SU-DHL-6 (cell line): ENCODE data around the gene HORMAD1.
"Not testable (repeated sequence)": the region's sequence is repeated elsewhere in the genome, so short reads cannot be mapped to it uniquely, and the experiment has no call there.

Source experiments
- H2AFZ ChIP-seq: fragments of 200-600 bp; sonication (generic); 2 replicates; pipeline ENCODE4 v1.6.1; 2014; ENCODE audit warnings: low read depth, mild to moderate bottlenecking, moderate library complexity, mixed read lengths, antibody characterized with exemption, low read length; ENCODE audit not compliant: severe bottlenecking
- H3F3A ChIP-seq: fragments of 200-600 bp; shearing (Covaris generic); 2 replicates; pipeline ENCODE4 v1.6.0; 2016; ENCODE audit warnings: antibody characterized with exemption, mild to moderate bottlenecking; ENCODE audit not compliant: insufficient read depth
- H3K27ac ChIP-seq: fragments of 200-600 bp; sonication (generic); 2 replicates; pipeline ENCODE4 v1.5.1; 2016; ENCODE audit warnings: low read depth, mild to moderate bottlenecking, low read length, moderate library complexity, mixed read lengths
- H3K27me3 ChIP-seq: fragments of 200-600 bp; sonication (generic), shearing (Covaris generic); 2 replicates; pipeline ENCODE4 v1.6.0; 2014; ENCODE audit warnings: mild to moderate bottlenecking, low read length
- H3K36me3 ChIP-seq: fragments of 200-600 bp; sonication (generic); 2 replicates; pipeline ENCODE4 v1.6.1; 2014; ENCODE audit warnings: mild to moderate bottlenecking, low read length, mixed read lengths
- H3K4me2 ChIP-seq: fragments of 300-600, 200-600 bp; shearing (Covaris generic), sonication (generic); 2 replicates; pipeline ENCODE4 v1.6.0; 2014; ENCODE audit warnings: low read length, low read depth, mild to moderate bottlenecking; ENCODE audit not compliant: poor library complexity, severe bottlenecking
- H3K4me3 ChIP-seq: fragments of 200-600 bp; sonication (generic); 2 replicates; pipeline ENCODE4 v1.5.1; 2014; ENCODE audit warnings: antibody characterized with exemption, low read length, mild to moderate bottlenecking, mixed read lengths; ENCODE audit not compliant: insufficient read depth, poor library complexity, severe bottlenecking
- H3K79me2 ChIP-seq: fragments of 200-600 bp; sonication (generic); 2 replicates; pipeline ENCODE4 v1.6.1; 2014; ENCODE audit warnings: mild to moderate bottlenecking, low read length, moderate library complexity; ENCODE audit not compliant: insufficient read depth
- H3K9ac ChIP-seq: fragments of 200-600 bp; sonication (generic); 2 replicates; pipeline ENCODE4 v1.7.0; 2014; ENCODE audit warnings: mild to moderate bottlenecking, low read length
- H3K9me2 ChIP-seq: fragments of 200-600 bp; sonication (generic); replicated peaks from 2 replicates; pipeline ENCODE4 v1.6.1; 2014; ENCODE audit warnings: low read length; ENCODE audit not compliant: insufficient read depth
- H3K9me3 ChIP-seq: fragments of 200-600 bp; sonication (generic); 2 replicates; pipeline ENCODE4 v1.6.1; 2014; ENCODE audit warnings: low read length, mixed read lengths; ENCODE audit not compliant: insufficient read depth
- H4K20me1 ChIP-seq: fragments of 200-600 bp; sonication (generic); 2 replicates; pipeline ENCODE4 v1.6.1; 2014; ENCODE audit warnings: low read depth, mild to moderate bottlenecking, antibody characterized with exemption, low read length, moderate library complexity, mixed read lengths
- EZH2phosphoT487 ChIP-seq: fragments of 200-600 bp; sonication (generic), shearing (Covaris generic); conservative IDR thresholded peaks from 2 replicates; pipeline ENCODE4 v1.6.1; 2018; ENCODE audit warnings: mild to moderate bottlenecking, antibody characterized with exemption, low read length, moderate library complexity, mixed read lengths
- TF ChIP-seq, protein P1 (sequence below): fragments of 200-600 bp; sonication (generic); IDR thresholded peaks from one replicate; pipeline ENCODE4 v1.5.1; 2017; ENCODE audit warnings: antibody characterized with exemption, mild to moderate bottlenecking, low read length, moderate library complexity; ENCODE audit not compliant: insufficient read depth, poor library complexity, severe bottlenecking

Gene HORMAD1

DNA sequence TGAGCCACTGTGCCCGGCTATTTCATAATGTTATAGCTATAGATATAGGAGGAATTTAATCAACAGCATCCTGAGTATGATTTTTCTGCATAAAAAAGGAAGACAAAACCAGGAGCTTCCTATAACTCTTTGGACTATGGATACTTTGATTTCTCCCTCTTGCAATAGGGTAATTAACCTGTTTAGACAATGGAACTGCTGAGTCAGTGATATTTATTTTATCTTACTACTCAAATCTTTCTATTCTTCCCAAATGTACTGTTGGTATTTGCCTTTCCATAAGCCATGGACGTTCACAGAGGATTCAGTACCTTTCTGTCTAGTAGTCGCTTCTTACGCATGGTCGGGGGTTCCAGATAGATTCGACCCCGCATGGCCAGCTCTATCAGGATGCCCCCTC, 57.4 kb downstream of the HORMAD1 start:
- H3K9me2 ChIP-seq, result no peaks in the 10 kb centered on the region
- H3K9ac ChIP-seq, result no peak overlapping the region
- no peaks in the 10 kb centered on the region; the same call in 1 of the 2 replicates for H3F3A ChIP-seq
- H3K9me3 ChIP-seq, result no peaks in the 10 kb centered on the region
- no peak overlapping the region for H3K4me2 ChIP-seq
- H3K4me3 ChIP-seq, result no peak overlapping the region
- H3K27ac ChIP-seq, result no peak overlapping the region
- H2AFZ ChIP-seq, result no peak overlapping the region
- TF ChIP-seq, protein P1, sequence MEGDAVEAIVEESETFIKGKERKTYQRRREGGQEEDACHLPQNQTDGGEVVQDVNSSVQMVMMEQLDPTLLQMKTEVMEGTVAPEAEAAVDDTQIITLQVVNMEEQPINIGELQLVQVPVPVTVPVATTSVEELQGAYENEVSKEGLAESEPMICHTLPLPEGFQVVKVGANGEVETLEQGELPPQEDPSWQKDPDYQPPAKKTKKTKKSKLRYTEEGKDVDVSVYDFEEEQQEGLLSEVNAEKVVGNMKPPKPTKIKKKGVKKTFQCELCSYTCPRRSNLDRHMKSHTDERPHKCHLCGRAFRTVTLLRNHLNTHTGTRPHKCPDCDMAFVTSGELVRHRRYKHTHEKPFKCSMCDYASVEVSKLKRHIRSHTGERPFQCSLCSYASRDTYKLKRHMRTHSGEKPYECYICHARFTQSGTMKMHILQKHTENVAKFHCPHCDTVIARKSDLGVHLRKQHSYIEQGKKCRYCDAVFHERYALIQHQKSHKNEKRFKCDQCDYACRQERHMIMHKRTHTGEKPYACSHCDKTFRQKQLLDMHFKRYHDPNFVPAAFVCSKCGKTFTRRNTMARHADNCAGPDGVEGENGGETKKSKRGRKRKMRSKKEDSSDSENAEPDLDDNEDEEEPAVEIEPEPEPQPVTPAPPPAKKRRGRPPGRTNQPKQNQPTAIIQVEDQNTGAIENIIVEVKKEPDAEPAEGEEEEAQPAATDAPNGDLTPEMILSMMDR, result no peak
- TF ChIP-seq EZH2phosphoT487, result no peak
- H4K20me1 ChIP-seq, result no peaks in the 10 kb centered on the region
- H3K79me2 ChIP-seq, result no peaks in the 10 kb centered on the region
- no peaks in the 10 kb centered on the region for H3K27me3 ChIP-seq
- peaks cover 21% of the 10 kb centered on the region; the same call in 1 of the 2 replicates for H3K36me3 ChIP-seq

DNA sequence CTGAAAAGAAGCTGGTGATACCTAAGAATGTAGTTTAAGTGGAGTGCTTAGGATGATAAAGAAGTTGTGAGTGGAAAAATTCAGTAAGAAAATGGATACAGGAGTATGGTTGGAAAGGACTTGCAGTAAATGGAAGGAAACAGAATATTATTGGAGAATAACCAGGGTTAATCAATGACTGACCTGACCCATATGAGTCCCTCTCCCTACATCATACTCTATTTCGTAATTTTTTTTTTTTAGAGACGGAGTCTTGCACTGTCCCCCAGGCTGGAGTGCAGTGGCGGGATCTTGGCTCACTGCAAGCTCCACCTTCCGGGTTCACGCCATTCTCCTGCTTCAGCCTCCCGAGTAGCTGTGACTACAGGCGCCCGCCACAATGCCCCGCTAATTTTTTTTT, 57.9 kb downstream of the HORMAD1 start:
- no peaks in the 10 kb centered on the region for H4K20me1 ChIP-seq
- H3K4me2 ChIP-seq, result no peak overlapping the region
- TF ChIP-seq, protein P1, result no peak
- no peak for TF ChIP-seq EZH2phosphoT487
- H2AFZ ChIP-seq, result no peak overlapping the region
- H3F3A ChIP-seq, result no peaks in the 10 kb centered on the region; the same call in 1 of the 2 replicates
- H3K27me3 ChIP-seq, result no peaks in the 10 kb centered on the region
- no peaks in the 10 kb centered on the region for H3K79me2 ChIP-seq
- H3K9me2 ChIP-seq, result no peaks in the 10 kb centered on the region
- no peak overlapping the region for H3K27ac ChIP-seq
- H3K36me3 ChIP-seq, result peaks cover 21% of the 10 kb centered on the region; the same call in 1 of the 2 replicates
- no peak overlapping the region for H3K9ac ChIP-seq
- no peaks in the 10 kb centered on the region for H3K9me3 ChIP-seq
- H3K4me3 ChIP-seq, result no peak overlapping the region

DNA sequence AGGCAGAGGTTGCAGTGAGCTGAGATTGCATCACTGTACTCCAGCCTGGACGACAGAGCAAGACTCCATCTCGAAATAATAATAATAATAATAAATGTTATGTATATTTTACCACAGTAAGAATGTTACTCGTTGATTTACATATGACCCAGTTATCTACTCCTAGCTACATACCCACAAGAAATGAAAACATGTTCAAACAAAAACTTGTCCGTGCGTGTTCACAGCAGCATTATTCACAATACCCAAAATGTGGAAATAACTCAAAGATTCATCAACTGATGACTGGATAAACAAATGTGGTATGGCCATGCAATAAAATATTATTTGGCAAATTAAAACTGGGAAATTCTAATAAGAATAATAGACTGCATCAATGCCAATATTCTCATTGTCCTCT, 59.5 kb downstream of the HORMAD1 start:
- Histone ChIP-seq H2AFZ (no peak overlapping the region), H4K20me1 (no peaks in the 10 kb centered on the region), H3K4me2 (no peak overlapping the region), H3K79me2 (no peaks in the 10 kb centered on the region), H3K27me3 (no peaks in the 10 kb centered on the region), H3K36me3 (peaks cover 21% of the 10 kb centered on the region; the same call in 1 of the 2 replicates), H3K9me3 (no peaks in the 10 kb centered on the region), H3K9ac (no peak overlapping the region), H3F3A (no peaks in the 10 kb centered on the region), H3K27ac (no peak overlapping the region), H3K9me2 (no peaks in the 10 kb centered on the region), H3K4me3 (no peak overlapping the region)
- no peak for TF ChIP-seq EZH2phosphoT487

DNA sequence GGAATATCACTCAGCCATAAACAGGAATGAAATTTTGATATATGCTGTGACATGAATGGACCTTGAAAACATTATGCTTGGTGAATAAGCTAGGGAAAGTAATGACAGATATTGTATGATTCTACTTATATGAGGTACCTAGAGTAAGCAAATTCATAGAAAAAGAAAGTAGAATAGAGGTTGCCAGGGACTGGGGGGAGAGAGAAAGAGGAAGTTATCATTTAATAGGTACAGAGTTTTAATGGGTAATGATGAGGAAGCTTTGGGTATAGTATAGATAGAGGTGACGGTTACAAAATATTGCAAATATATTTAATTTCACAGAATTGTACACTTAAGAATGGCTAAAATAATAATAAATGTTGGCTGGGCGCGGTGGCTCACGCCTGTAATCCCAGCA, 60.1 kb downstream of the HORMAD1 start:
- TF ChIP-seq EZH2phosphoT487, result no peak
- TF ChIP-seq, protein P1, result no peak
- Histone ChIP-seq H3K27ac (no peak overlapping the region), H3K27me3 (no peaks in the 10 kb centered on the region), H3K9me3 (no peaks in the 10 kb centered on the region), H3K9ac (no peak overlapping the region), H3F3A (no peaks in the 10 kb centered on the region), H2AFZ (no peak overlapping the region), H4K20me1 (no peaks in the 10 kb centered on the region), H3K4me3 (no peak overlapping the region), H3K36me3 (peaks cover 21% of the 10 kb centered on the region; the same call in 1 of the 2 replicates), H3K4me2 (no peak overlapping the region), H3K79me2 (no peaks in the 10 kb centered on the region), H3K9me2 (no peaks in the 10 kb centered on the region)

DNA sequence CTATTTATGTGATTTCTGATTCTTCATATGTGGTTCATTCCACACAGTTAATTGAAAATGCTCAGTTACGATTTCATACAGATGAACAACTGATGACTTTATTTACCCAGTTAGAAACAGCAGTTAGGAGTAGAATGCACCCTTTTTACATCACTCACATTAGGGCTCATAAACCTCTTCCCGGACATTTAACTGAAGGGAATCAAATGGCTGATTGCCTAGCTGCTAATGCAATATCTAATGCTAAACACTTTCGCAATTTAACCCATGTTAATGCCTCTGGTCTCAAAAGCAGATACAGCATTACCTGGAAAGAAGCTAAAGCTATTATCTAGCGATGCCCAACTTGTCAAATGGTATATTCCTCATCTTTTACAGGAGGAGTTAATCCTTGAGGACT, 63.6 kb downstream of the HORMAD1 start:
- peaks cover 14% of the 10 kb centered on the region; the same call in 1 of the 2 replicates for H3K36me3 ChIP-seq
- not testable (repeated sequence) for H3K27me3 ChIP-seq, H3K4me2 ChIP-seq, H4K20me1 ChIP-seq, H3K9me2 ChIP-seq, H3K9me3 ChIP-seq, H3K9ac ChIP-seq, H3K27ac ChIP-seq, H3K79me2 ChIP-seq, H3K4me3 ChIP-seq, H2AFZ ChIP-seq, H3F3A ChIP-seq

DNA sequence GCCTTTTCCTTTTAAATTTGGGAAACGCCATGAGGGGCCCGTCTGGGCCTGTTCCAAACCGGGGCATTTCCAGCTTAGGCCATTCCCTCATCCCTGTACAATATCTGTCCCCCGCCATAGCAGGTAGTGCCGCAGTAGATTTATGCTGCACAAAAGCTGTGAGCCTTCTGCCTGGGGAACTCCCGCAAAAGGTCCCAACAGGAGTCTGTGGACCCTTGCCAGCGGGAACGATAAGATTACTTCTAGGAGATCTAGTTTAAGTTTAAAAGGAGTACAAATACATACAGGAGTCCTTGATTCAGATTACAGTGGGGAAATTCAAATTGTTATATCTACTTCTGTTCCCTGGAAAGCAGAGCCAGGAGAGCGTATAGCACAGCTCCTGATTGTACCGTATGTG, 66.1 kb downstream of the HORMAD1 start:
- H3K9me2 ChIP-seq, H3K79me2 ChIP-seq, H3K9me3 ChIP-seq, H3K27me3 ChIP-seq, H3K4me3 ChIP-seq, H4K20me1 ChIP-seq, H2AFZ ChIP-seq, H3K27ac ChIP-seq, H3K36me3 ChIP-seq, H3K9ac ChIP-seq, H3K4me2 ChIP-seq, H3F3A ChIP-seq: not testable (repeated sequence)
